Gastroesophageal sphincter (tissue), 3 donors: Measurements from ENCODE around the gene EPHA6.

Source experiments
- POLR2AphosphoS5 ChIP-seq: sonication (generic); formaldehyde crosslinking; IDR thresholded peaks from one replicate; pipeline ENCODE4 v1.6.1; 2017; ENCODE audit warnings: antibody characterized with exemption
- TF ChIP-seq, protein P1 (sequence below), 4 experiments: fragments of 200-600 bp in 2 of 4; fragments of 450-650 bp in 2 of 4; sonication (generic) in 1 of 4; IDR thresholded peaks; one replicate each; pipeline ENCODE4 v1.5.1; 2017 to 2019; ENCODE audit warnings: antibody characterized with exemption in 4 of 4, mild to moderate bottlenecking in 2 of 4, moderate library complexity in 2 of 4

GRCh38 chr3:96779810-96780209 lies 34.6 kb upstream of the EPHA6 start:
- TF ChIP-seq, protein P1, sequence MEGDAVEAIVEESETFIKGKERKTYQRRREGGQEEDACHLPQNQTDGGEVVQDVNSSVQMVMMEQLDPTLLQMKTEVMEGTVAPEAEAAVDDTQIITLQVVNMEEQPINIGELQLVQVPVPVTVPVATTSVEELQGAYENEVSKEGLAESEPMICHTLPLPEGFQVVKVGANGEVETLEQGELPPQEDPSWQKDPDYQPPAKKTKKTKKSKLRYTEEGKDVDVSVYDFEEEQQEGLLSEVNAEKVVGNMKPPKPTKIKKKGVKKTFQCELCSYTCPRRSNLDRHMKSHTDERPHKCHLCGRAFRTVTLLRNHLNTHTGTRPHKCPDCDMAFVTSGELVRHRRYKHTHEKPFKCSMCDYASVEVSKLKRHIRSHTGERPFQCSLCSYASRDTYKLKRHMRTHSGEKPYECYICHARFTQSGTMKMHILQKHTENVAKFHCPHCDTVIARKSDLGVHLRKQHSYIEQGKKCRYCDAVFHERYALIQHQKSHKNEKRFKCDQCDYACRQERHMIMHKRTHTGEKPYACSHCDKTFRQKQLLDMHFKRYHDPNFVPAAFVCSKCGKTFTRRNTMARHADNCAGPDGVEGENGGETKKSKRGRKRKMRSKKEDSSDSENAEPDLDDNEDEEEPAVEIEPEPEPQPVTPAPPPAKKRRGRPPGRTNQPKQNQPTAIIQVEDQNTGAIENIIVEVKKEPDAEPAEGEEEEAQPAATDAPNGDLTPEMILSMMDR (IDR thresholded peaks at IDR 0.05) = no peak
- no peak for TF ChIP-seq POLR2AphosphoS5
